ENCODE measurements around the gene GREB1L.
"Not testable (repeated sequence)": the region's sequence is repeated elsewhere in the genome, so short reads cannot be mapped to it uniquely, and the experiment has no call there.

GREB1L gene

GRCh38 chr18:21242141-21242779 is at the start of gene GREB1L:
TSS of gene GREB1L (plus strand) at chr18:21242232. CDS start at chr18:21383519, 141,287 bp downstream.
- DNase-seq = peak; percentile 1

- no peak for DNase-seq
Observed at GRCh38 chr18:21192308-21192624, 49.8 kb upstream of the GREB1L start.

GRCh38 chr18:21194871-21195771 is 46.9 kb upstream of the GREB1L start:
- no peak for DNase-seq

- no peak for DNase-seq
Observed at GRCh38 chr18:21196426-21196825, 45.6 kb upstream of the GREB1L start.

GRCh38 chr18:21203126-21203525 is 38.9 kb upstream of the GREB1L start:
- no peak for DNase-seq

GRCh38 chr18:21203542-21204241 is 38.3 kb upstream of the GREB1L start:
- DNase-seq = no peak

GRCh38 chr18:21205695-21206094 is 36.3 kb upstream of the GREB1L start:
- no peak for DNase-seq

GRCh38 chr18:21210278-21210677 is 31.8 kb upstream of the GREB1L start:
- no peak for DNase-seq

GRCh38 chr18:21210784-21211183 is 31.2 kb upstream of the GREB1L start:
- no peak for DNase-seq

GRCh38 chr18:21214409-21214808 is 27.6 kb upstream of the GREB1L start:
- not testable (repeated sequence) for DNase-seq

GRCh38 chr18:21215490-21215889 is 26.5 kb upstream of the GREB1L start:
- DNase-seq = no peak

- DNase-seq = no peak
Observed at GRCh38 chr18:21218862-21219261, 23.2 kb upstream of the GREB1L start.

- DNase-seq = no peak
Observed at GRCh38 chr18:21230436-21230835, 11.6 kb upstream of the GREB1L start.

- DNase-seq = no peak
Observed at GRCh38 chr18:21241301-21242048, 557 bp upstream of the GREB1L start.

- no peak for DNase-seq
Observed at GRCh38 chr18:21242780-21243401, 859 bp downstream of the GREB1L start.

GRCh38 chr18:21254576-21254975 is 12.5 kb downstream of the GREB1L start:
- no peak for DNase-seq

GRCh38 chr18:21255211-21255610 is 13.2 kb downstream of the GREB1L start:
- no peak for DNase-seq

GRCh38 chr18:21257386-21257785 is 15.4 kb downstream of the GREB1L start:
- no peak for DNase-seq

- no peak for DNase-seq
Observed at GRCh38 chr18:21260621-21261020, 18.6 kb downstream of the GREB1L start.

GRCh38 chr18:21261352-21261751 is 19.3 kb downstream of the GREB1L start:
- no peak for DNase-seq

- no peak for DNase-seq
Observed at GRCh38 chr18:21262244-21262643, 20.2 kb downstream of the GREB1L start.

- no peak for DNase-seq
Observed at GRCh38 chr18:21262979-21263378, 20.9 kb downstream of the GREB1L start.

- DNase-seq = no peak
Observed at GRCh38 chr18:21264651-21265050, 22.6 kb downstream of the GREB1L start.
